NCI-H2227 treated with DMSO at 0.1 percent for 48 hours (cell line): Measurements from ENCODE around the gene SLC25A28.

Experiments
- DNase-seq: peaks from one replicate; lab custom pipeline; 2025; lab: John Stamatoyannopoulos, UW

Gene SLC25A28, protein sequence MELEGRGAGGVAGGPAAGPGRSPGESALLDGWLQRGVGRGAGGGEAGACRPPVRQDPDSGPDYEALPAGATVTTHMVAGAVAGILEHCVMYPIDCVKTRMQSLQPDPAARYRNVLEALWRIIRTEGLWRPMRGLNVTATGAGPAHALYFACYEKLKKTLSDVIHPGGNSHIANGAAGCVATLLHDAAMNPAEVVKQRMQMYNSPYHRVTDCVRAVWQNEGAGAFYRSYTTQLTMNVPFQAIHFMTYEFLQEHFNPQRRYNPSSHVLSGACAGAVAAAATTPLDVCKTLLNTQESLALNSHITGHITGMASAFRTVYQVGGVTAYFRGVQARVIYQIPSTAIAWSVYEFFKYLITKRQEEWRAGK

DNA sequence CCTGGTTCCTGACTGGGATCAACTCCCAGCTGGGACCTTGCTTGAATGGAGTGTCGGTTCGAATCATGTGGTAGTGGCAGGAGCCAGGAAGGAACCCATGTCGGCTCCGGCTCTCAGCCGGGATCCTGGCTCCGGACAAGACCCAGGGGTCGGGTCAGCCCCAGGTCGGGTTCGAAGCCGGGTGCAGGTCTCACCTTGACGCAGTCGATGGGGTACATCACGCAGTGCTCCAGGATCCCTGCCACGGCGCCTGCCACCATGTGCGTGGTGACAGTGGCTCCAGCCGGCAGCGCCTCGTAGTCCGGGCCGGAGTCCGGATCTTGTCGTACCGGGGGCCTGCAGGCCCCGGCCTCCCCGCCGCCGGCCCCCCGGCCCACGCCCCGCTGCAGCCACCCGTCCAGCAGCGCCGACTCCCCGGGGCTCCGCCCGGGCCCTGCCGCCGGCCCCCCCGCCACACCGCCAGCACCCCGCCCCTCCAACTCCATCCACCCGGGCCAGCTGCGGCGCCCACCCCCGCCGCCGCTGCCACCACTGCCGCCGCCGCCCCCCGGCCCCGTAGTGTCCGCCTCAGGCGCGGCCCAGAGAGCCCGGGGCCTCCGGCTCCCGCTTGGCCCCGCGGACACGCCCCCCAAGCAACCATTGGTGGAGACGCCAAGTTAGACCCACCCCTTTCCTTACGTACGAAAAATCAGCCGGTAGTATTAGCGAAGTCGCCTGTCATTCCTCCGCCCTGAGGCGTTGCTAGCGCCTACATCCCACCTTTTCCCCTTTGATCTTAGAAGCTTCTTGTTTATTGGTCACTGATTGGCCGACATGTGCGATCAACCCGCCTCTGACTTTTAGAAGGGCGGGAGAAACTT lies at the start of gene SLC25A28:
SLC25A28 (minus strand) TSS at position 589 of the 860 bp plus-strand sequence; CDS start at position 485, 104 bp downstream.
- DNase-seq, result peak; percentile 97

DNA sequence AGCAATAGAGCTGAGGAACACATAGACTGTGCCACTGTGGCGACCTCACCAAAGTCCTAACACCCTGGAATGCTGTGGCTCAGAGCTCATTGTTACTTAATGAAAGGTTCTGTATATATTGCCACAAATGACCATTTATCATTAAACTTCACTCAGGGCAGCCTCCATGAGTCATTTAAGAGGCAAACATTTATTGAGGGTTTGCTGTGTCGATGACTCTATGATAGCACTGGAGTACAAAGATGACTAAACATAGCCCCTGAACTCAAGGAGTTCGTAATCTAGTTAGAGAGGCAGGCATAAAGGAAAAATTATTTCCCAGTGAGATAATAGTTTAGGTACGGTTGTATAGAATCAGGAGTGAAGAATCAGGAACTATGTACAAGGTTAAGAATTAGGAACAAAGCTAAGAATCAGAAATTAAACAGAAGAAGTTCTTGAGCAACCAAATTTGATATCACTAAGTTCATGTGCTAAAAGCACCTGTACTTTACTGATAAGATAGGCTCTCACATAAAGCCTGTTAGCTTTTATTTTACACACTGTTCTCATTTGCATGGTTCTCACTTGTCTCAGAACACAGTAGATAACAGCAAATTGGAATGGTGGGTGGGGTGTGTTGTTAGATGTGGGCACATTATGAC lies 47.0 kb upstream of the SLC25A28 start:
- peak; percentile 11 for DNase-seq

DNA sequence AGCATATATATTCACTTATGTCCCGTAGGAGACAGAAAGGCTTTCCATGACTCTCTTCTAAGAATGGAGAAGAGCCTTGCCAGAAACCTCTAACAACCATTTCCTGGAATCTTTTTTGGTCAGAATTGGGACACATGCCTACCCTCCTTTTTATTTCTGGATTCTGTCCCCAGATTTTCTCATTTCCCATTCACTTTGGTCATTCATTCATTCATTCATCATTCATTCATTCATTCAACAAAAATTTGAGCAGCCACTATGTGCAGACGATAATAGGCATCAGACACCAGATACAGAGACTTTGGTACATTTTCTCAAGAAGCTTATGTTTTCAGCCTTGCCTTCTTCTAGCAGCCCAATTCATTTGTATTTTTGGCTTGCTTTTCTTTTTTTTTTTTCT lies 45.1 kb upstream of the SLC25A28 start:
- no peak for DNase-seq

DNA sequence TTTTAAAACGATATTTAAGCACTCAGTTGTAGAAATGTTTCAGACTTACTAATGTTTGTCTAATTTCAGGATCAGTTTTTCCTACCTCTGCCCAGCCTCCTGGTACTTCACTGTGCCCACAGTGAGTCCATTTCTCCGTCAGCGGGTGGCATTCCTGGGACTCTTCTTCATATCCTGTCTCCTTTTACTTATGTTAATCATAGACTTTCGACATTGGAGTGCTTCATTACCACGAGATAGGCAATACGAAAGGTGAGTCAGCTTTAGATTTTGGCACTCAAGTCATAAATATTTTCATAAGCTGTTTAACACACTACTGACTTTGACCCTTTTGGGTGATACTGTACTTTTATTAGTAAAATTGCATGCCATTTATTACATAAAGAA lies 41.1 kb upstream of the SLC25A28 start:
- DNase-seq, result no peak

DNA sequence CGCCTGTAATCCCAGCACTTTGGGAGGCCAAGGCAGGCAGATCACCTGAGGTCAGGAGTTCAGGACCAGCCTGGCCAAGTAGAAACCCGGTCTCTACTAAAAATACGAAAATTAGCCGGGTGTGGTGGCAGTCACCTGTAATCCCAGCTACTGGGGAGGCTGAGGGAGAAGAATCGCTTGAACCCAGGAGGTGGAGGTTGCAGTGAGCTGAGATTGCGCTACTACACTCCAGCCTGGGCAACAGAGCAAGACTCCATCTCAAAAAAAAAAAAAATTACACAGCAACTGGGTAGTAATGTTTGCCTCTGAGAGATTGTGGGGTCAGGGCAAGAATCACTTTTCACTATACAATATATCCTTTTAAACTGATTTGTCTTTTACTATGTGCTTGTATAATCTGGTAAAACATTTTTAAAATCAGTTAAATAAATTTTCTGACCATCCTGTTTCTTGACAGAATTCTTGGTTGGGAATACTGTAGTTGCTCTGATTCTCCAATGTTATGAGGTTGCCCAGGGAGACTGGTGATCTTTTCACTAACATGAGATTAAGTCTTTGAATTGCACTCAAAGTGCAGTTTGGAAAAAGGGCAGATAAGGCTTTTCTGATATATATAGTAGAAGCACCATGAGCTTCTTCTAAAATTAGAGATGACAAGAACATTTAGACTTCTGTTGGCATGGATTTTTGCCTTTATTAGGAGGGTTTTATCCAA lies 40.6 kb upstream of the SLC25A28 start:
- DNase-seq, result no peak

DNA sequence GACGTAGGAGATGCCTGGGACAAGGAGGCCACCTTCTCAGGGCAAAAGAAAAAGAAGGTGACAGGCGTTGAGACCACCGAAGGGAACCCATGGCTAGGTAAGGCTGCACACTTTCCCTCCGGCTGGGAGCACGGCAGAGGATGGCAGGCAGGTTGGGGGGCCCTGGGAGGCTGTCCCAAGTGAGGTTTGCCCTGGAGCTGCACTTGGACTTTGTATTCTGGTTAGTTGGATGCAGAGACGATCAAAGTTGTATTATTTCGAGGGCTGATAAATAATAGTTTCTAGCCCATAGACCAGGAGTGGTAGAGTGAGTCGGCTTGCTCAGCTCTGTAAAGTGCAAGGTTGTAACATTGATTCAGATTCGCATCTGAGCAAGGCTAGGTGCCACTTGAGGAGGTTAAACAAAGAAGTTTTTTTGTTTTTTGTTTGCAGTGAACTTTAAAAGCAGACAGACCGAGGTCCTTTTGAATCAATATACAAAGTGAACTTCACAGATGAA lies 39.7 kb upstream of the SLC25A28 start:
- DNase-seq, result no peak

DNA sequence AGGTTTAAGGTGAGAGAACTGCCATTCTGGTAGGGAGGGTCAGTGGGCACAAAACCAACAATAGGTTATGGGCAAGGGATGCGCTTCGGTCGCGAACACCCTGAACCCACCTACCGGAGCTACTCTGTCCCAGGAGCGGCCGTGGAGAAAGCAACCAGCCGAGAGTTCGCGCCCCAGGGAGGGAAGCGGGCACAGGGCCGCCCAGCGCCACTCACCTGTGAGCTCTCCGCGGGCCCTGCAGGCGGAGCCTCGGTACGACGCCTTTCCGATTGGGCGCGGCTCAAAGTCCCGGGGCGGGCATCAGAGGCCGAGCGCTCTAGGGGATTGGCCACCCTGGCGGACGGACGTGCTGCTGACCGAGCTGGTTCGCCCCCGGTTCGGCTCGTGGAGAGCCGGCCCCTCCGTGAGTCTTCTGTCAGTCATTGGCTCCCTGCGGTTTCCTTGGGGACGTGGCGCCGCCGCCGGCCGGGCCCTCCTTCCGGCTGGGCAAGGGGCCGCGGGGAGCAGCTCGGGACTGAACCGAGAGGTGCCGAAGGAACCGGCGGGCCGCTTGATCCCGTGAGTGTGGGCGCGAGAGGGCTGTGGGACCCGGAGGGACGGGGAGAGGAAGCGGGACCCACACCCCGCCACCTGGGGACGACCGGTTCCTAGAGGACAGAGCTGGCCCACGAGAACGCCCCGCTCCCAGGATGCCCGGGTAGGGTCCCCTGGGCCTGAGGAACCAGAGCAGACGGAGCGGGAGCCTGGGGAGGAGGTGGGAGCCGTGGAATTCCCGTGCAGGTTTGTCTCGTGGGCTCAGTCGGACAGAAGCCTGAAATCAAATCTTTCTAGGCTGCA lies 39.0 kb upstream of the SLC25A28 start, which contains the start of gene ENTPD7:
ENTPD7 (plus strand) TSS at position 479 of the 837 bp plus-strand sequence. CDS start 448 bp downstream, outside the sequence.
- peak; percentile 87 for DNase-seq

DNA sequence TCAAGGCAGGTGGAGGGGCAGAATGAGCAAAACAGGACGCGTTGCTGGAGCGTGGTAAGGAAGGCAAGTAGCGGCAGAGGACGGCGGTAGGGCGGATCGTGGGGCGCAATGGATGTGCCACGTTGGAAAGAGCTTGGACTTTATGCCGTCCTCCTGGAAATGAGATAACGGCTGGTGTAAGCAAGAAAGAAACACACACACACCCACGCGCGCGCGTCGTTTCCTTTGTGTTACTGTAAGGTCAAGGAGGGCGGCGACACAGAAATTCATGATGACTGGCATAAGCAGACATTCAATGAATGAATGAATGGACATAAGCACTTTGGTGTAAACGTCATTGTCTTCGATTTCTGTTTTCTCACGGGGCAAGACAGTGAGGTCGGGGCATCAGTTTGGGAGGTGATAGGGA lies 38.4 kb upstream of the SLC25A28 start:
- no peak for DNase-seq

DNA sequence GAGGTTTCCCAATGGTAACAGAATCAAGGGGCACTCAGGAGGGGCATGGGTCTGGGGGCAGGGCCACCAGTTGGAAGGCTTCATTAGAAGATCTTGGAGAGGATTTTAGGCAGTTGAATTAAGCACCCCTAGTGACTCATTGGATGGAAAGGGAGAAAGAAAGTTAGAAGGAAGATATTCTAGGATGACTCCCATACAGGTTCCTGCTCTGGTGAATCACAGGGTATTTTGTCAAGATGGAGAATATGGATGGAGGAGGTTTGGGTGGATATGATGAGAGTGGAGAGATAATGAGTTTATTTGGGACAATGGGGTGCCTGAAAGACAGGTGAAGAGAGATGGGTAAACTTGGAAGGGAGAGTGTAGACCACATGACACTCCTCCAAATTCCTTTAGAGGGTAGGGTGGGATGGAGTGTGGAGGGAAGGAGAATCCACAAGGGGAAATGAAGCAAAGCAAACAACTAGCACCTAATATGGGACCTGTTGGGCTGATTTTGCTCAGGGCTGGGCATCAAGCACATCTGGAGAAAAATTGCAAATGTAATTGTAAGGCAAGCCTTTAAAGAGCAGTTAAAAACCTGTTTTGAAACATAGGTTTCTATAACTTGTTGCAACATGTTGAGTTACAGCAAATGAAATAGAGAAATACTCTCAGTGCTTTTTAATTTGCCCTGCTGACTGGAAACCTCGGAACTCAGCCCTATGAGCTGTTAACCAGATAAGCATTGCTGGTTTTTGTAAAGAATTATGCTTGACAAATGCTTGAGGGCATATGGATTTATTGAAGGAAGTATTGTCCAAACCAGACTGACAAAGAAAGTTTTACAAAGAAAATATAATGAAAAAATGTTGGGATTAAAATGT lies 36.2 kb upstream of the SLC25A28 start:
- DNase-seq, result no peak

DNA sequence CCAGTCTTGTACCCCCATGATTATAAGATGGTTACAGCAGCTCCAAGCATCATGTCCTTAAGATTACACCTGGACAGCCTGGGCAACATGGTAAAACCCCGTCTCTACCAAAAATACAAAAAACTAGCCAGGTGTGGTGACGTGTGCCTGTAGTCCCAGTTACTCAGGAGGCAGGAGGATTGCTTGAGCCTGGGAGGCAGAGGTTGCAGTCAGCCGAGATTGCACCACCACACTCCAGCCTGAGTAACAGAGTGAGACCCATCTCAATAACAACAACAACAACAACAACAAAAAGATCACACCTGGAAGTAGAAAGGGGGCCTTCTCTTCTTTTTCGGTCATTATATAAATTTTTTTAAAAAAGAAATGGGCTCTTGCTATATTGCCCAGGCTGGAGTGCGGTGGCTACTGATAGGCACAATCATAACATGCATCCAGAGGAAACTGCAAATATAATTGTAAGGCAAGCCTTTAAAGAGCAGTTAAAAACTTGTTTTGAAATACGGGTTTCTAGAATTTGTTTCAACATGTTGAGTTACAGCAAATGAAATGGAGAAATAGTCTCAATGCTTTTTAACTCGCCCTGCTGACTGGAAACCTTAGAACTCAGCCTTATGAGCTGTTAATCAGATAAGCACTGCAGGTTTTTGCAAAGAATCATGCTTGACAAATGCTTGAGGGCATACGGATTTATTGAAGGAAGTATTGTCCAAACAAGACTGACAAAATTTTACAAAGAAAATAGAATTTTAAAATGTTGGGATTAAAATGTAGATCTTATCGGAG lies 34.3 kb upstream of the SLC25A28 start:
- DNase-seq, result no peak

DNA sequence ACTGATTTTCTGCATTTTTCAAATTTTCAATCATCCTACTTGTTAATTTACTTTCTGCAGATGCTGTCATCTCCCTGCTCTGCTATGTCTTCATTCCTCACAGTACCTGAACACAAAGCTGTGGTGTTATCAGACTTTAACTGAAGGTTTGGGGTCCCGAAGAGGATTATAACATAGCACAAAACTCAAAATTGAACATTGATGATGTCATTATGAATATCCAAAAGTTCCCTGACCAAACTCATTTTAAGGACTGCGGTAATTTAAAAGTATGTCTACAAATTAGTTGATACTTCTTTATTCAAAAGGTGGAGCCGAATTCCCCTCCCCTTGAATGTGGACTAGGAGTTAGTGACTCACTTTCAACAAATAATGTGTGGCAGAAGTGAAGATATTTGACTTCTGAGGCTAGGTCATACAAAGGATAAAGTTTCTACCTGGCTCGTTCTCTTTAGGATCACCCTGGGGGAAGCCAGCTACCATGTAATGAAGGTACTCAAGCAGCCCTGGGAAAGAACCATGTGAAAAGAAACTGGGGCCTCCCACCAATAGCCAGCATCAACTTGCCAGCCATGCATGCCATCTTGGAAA lies 32.7 kb upstream of the SLC25A28 start:
- DNase-seq, result no peak

DNA sequence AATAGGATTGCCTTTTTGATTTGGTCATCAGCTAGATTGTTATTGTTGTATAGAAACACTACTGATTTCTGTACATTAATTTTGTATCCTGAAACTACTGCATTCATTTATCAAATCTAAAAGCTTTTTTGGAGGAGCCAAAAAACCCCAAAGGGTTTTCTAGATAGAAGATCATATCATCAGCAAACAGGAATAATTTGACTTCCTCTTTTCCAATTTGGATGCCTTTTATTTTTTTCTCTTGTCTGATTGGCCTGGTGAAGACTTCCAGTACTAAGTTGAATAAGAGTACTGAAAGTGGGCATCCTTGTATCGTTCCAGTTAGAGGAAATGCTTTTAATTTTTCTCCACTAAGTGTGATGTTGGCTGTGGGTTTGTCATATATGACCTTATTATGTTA lies 28.5 kb upstream of the SLC25A28 start:
- DNase-seq, result no peak

DNA sequence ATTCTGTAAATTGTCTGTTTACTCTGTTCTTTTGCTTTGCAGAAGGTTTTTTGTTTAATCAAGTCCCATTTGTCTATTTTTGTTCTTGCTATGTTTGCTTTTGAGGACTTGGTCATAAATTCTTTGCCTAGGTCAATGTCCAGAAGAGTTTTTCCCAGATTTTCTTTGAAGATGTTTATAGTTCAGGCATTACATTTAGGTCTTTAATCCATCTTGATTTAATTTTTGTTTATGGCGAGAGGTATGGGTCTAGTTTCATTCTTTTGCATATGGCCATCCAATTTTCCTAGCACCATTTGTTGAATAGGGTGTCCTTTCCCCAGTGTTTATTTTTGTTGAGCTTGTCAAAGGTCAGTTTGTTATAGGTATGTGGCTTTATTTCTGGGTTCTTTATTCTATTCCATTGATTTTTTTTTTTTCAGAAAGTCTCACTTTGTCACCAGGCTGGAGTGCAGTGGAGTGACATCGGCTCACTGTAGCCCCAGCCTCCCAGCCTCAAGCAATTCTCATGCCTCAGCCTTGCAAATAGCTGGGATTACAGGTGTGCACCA lies 27.4 kb upstream of the SLC25A28 start:
- no peak for DNase-seq

DNA sequence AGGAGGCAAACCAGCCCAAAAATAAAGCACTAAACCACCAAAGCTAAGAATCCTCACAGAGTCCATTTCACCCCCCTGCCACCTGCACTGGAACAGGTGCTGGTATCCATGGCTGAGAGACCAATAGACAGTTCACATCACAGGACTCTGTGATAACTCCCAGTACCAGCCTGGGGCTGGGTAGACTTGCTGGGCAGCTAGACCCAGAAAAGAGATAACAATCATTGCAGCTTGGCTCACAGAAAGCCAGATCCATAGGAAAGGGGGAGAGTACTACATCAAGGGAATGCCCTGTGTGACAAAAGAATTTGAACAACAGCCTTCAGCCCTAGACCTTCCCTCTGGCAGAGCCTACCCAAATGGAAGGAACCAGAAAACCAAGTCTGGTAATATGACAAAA lies 13.6 kb upstream of the SLC25A28 start:
- DNase-seq, result no peak

DNA sequence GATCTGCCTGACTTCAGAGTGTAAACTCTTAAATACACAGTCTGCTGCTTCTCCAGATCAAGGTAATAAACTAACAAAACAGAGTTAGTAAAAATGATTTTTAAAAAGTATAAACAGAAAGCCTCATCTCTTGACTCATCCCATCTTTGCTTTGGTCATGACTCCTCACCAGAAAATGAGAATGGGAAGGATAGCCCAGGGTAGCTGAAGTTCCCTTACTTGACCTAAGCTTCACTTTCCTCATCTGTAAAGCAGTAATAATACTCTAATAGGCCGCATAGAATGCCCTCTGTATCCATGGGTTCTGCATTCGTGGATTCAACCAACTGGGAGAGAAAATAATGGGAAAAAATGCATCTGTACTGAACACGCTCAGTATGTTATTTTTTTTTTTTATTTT lies 11.3 kb upstream of the SLC25A28 start:
- DNase-seq, result no peak

DNA sequence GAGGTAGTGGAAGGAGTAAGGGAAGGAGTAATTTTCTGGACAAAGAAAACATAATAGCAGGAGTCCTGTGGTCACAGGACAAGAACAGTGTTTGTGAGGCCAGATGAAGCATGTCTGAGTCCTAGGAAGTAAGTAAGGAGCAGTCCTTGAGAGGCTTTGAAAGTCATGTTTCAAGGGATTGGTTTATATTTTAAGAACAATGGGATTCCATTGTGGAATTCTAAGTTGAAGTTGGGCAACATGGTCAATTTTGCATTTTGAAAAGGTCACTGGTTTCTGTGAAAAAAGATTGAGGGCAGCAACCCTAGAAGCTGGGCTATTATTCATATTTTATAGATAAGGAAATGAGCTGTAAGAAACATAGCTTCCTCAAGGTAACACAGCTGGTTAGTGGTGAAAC lies 10.8 kb upstream of the SLC25A28 start:
- DNase-seq, result no peak

DNA sequence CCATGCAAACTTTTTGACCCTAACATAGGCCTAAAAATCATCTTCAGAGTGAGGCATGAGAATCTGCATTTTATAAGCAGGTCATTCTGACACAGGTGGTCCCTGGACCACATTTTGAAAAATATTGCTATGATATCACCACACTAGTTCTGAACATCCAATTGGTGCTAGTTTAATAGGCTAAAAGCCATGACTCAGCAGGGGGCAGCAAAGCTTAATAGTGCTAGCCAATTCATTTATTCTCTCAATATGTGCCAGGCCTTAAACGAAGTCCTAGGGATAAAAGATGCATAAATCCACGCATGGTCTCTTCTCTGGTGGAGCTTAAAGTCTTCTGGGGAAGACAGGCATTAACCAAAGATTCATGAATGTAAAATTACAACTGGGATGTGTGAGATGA lies 10.2 kb upstream of the SLC25A28 start:
- DNase-seq, result no peak

DNA sequence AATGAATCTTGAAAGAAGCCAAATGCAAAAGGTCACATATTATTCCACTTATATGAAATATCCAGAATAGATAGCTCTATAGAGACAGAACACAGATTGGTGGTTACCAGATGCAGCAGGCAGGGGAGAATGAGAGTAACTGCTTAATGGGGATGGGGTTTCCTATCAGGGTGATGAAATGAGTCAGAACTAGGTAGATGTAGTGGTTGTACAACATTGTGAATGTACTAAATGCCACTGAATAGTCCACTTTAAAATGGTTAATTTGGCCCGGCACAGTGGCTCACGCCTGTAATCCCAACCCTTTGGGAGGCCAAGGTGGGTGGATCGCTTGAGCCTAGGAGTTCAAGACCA lies 9.4 kb upstream of the SLC25A28 start:
- DNase-seq, result no peak
